SK-N-SH (cell line): ENCODE results near the gene CISD2. TPM values are rescaled to one million over a fixed set of nuclear protein-coding genes. Genes with fewer than 3 reads are reported as not detected.

Experiments
- CTCF ChIA-PET: fragments of 300-600, 350-600 bp; formaldehyde crosslinking; extraction: SDS; loops from one replicate; lab custom pipeline; 2021; lab: Yijun Ruan, JAX
- POLR2A ChIA-PET: fragments of 350-600 bp; sonication (Branson Sonifier 250); formaldehyde crosslinking; extraction: SDS; loops from one replicate; lab custom pipeline; 2020; ENCODE audit warnings: antibody characterized with exemption, inconsistent platforms; lab: Yijun Ruan, JAX
- DNase-seq: peaks from one replicate; pipeline ENCODE4 v3.0.0; 2012
- H2AFZ ChIP-seq: fragments of 200-600 bp; sonication (generic); 2 replicates; pipeline ENCODE4 v1.8.1; 2016; ENCODE audit warnings: antibody characterized with exemption, mild to moderate bottlenecking, low read depth
- H3F3A ChIP-seq: fragments of 200-600 bp; sonication (generic); replicated peaks from 2 replicates; pipeline ENCODE3; 2016; ENCODE audit warnings: antibody characterized with exemption, mild to moderate bottlenecking; ENCODE audit not compliant: insufficient read depth
- H3K27ac ChIP-seq, 2 experiments: fragments of 200-500 bp in 1 of 2; fragments of 200-600 bp in 1 of 2; sonication (Bioruptor generic) in 1 of 2; sonication (generic), shearing (Covaris generic) in 1 of 2; 2 replicates each; pipeline versions ENCODE4 v1.5.1 to v1.6.1; 2014 to 2016; ENCODE audit warnings: low read depth in 2 of 2, inconsistent platforms in 1 of 2, low read length in 1 of 2, mild to moderate bottlenecking in 1 of 2, mixed read lengths in 1 of 2
- H3K27me3 ChIP-seq: fragments of 200-600 bp; sonication (generic), shearing (Covaris generic); 2 replicates; pipeline ENCODE4 v1.6.1; 2016; ENCODE audit warnings: mixed run types; ENCODE audit not compliant: insufficient read depth
- H3K36me3 ChIP-seq, 2 experiments: fragments of 200-500 bp in 1 of 2; fragments of 200-600 bp in 1 of 2; sonication (Bioruptor generic) in 1 of 2; sonication (generic) in 1 of 2; replicated peaks in 1 of 2; 2 replicates each; pipeline versions ENCODE3 to v1.5.1; 2014 to 2016; ENCODE audit warnings: low read length in 1 of 2, mild to moderate bottlenecking in 1 of 2; ENCODE audit not compliant: insufficient read depth in 2 of 2, control insufficient read depth in 1 of 2
- H3K4me1 ChIP-seq, 2 experiments: fragments of 200-500 bp in 1 of 2; fragments of 200-600 bp in 1 of 2; sonication (Bioruptor generic) in 1 of 2; sonication (generic), shearing (Covaris generic) in 1 of 2; 2 replicates each; pipeline versions ENCODE4 v1.5.1 to v1.6.1; 2014 to 2016; ENCODE audit warnings: low read depth in 1 of 2, low read length in 1 of 2, mixed run types in 1 of 2; ENCODE audit not compliant: insufficient read depth in 2 of 2, control insufficient read depth in 1 of 2
- H3K4me2 ChIP-seq: fragments of 200-600 bp; sonication (generic), shearing (Covaris generic); 2 replicates; pipeline ENCODE4 v1.6.1; 2017; ENCODE audit warnings: mixed run types
- H3K4me3 ChIP-seq, 2 experiments: fragments of 200-500 bp in 1 of 2; fragments of 200-600 bp in 1 of 2; sonication (Bioruptor generic) in 1 of 2; sonication (generic), shearing (Covaris generic) in 1 of 2; 2 replicates each; pipeline versions ENCODE4 v1.5.1 to v1.8.1; 2014 to 2016; ENCODE audit warnings: low read depth in 2 of 2, inconsistent platforms in 1 of 2, low read length in 1 of 2, mild to moderate bottlenecking in 1 of 2, mixed read lengths in 1 of 2, moderate library complexity in 1 of 2
- H3K79me2 ChIP-seq: fragments of 200-600 bp; sonication (generic); 2 replicates; pipeline ENCODE4 v1.8.1; 2017; ENCODE audit warnings: mild to moderate bottlenecking; ENCODE audit not compliant: insufficient read depth
- H3K9ac ChIP-seq: fragments of 200-600 bp; sonication (generic); 2 replicates; pipeline ENCODE4 v1.6.1; 2017; ENCODE audit warnings: mixed run types
- H3K9me2 ChIP-seq: fragments of 200-600 bp; sonication (generic); 2 replicates; pipeline ENCODE4 v1.6.1; 2017; ENCODE audit warnings: mixed run types
- H3K9me3 ChIP-seq: fragments of 200-600 bp; sonication (generic); 2 replicates; pipeline ENCODE4 v1.6.1; 2017; ENCODE audit warnings: mixed run types, mild to moderate bottlenecking, moderate library complexity
- H4K20me1 ChIP-seq: fragments of 200-600 bp; sonication (generic); 2 replicates; pipeline ENCODE4 v1.6.1; 2017; ENCODE audit warnings: mild to moderate bottlenecking, mixed run types; ENCODE audit not compliant: insufficient read depth
- CHD2 ChIP-seq: fragments of 150-350 bp; IDR thresholded peaks from 2 replicates; pipeline ENCODE4 v1.6.1; 2018; ENCODE audit warnings: low read length; ENCODE audit not compliant: partially characterized antibody
- ELF1 ChIP-seq: IDR thresholded peaks from 2 replicates; pipeline ENCODE4 v1.4.0; 2012
- EP300 ChIP-seq, 2 experiments: IDR thresholded peaks; 2 replicates each; pipeline versions ENCODE4 v1.4.0 to v1.6.1; 2012; ENCODE audit warnings: borderline replicate concordance in 1 of 2, low read depth in 1 of 2, low read length in 1 of 2
- FOSL2 ChIP-seq: IDR thresholded peaks from 2 replicates; pipeline ENCODE4 v1.4.0; 2012; ENCODE audit warnings: low read depth, mild to moderate bottlenecking, moderate library complexity, borderline replicate concordance
- FOXJ3 ChIP-seq: sonication (generic); formaldehyde crosslinking; IDR thresholded peaks from 2 replicates; pipeline ENCODE4 v1.5.1; 2020; ENCODE audit warnings: mild to moderate bottlenecking, missing genetic modification reagents
- FOXM1 ChIP-seq: IDR thresholded peaks from 2 replicates; pipeline ENCODE4 v1.4.0; 2012; ENCODE audit warnings: low read depth, mild to moderate bottlenecking
- GABPA ChIP-seq: IDR thresholded peaks from 2 replicates; pipeline ENCODE4 v1.4.0; 2012; ENCODE audit warnings: low read depth, mild to moderate bottlenecking
- GATA2 ChIP-seq: sonication (generic); formaldehyde crosslinking; IDR thresholded peaks from 2 replicates; pipeline ENCODE4 v1.5.0; 2020; ENCODE audit warnings: mild to moderate bottlenecking, missing genetic modification reagents
- MEF2A ChIP-seq: IDR thresholded peaks from 2 replicates; pipeline ENCODE4 v1.4.0; 2012; ENCODE audit warnings: low read depth, borderline replicate concordance
- NFIC ChIP-seq: IDR thresholded peaks from 2 replicates; pipeline ENCODE4 v1.4.0; 2012; ENCODE audit warnings: borderline replicate concordance
- POLR2AphosphoS5 ChIP-seq: IDR thresholded peaks from 2 replicates; pipeline ENCODE4 v1.6.1; 2012; ENCODE audit warnings: low read depth, low read length
- RFX5 ChIP-seq: IDR thresholded peaks from 2 replicates; pipeline ENCODE4 v1.6.1; 2012; ENCODE audit warnings: mild to moderate bottlenecking, improper control_type of control experiment, low read length
- TAF1 ChIP-seq: IDR thresholded peaks from 2 replicates; pipeline ENCODE4 v1.6.1; 2012; ENCODE audit warnings: low read depth, mild to moderate bottlenecking, low read length, moderate library complexity, borderline replicate concordance
- TCF12 ChIP-seq: IDR thresholded peaks from 2 replicates; pipeline ENCODE4 v1.4.0; 2012
- YY1 ChIP-seq: IDR thresholded peaks from 2 replicates; pipeline ENCODE4 v1.4.0; 2012; ENCODE audit warnings: low read depth, mild to moderate bottlenecking
- WGBS: methylation state at CpG from one replicate; pipeline ENCODE4 v1.1.6; 2017; ENCODE audit warnings: low lambda C conversion rate; 5-methylcytosine and 5-hydroxymethylcytosine counted together
- polyA plus RNA-seq, 3 experiments: library from polyadenylated mRNA; depleted of rRNA; stranded (reverse); fragments of >200 nt; gene quantifications; 2 replicates each; pipeline ENCODE4 v1.2.3, GENCODE V29; 2012
- TF ChIP-seq, protein P1 (sequence below): IDR thresholded peaks from 2 replicates; pipeline ENCODE4 v1.4.0; 2012; ENCODE audit warnings: low read depth, borderline replicate concordance
- TF ChIP-seq, protein P2 (sequence below): fragments of 150-350 bp; IDR thresholded peaks from 2 replicates; pipeline ENCODE4 v1.6.1; 2017; ENCODE audit warnings: antibody characterized with exemption, low read length, low read depth, borderline replicate concordance
- TF ChIP-seq, protein P3 (sequence below): IDR thresholded peaks from 2 replicates; pipeline ENCODE4 v1.6.1; 2012; ENCODE audit warnings: mild to moderate bottlenecking, low read depth, low read length, moderate library complexity

Gene CISD2
- polyA plus RNA-seq, 1 of the 3 experiments (the other 2 are of a cell fraction), result 21.4 TPM

DNA sequence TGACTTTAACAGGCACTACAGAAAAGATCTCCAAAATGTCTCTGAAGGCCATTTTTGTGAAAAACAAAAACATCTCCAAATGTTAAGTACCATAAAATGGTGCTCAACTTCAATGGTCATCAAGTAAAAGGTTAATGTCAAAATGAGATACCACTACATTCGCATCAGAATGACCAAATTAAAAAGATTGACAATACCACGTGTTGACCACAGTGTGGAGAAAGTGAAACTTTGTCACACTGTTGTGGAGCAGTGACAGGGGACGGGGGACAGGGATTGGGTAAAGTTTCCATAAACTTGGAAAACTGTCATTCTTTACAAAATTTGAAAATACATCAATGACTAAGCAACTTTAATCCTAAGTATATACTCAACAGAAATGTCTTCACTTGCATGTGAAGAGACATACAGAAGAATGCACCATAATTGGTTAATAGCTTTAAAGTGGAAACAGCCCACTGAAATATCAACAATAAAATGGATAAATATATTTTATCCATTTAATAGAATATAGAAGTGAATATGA lies 19.1 kb upstream of the CISD2 start (continued):
- TF ChIP-seq, protein P1, sequence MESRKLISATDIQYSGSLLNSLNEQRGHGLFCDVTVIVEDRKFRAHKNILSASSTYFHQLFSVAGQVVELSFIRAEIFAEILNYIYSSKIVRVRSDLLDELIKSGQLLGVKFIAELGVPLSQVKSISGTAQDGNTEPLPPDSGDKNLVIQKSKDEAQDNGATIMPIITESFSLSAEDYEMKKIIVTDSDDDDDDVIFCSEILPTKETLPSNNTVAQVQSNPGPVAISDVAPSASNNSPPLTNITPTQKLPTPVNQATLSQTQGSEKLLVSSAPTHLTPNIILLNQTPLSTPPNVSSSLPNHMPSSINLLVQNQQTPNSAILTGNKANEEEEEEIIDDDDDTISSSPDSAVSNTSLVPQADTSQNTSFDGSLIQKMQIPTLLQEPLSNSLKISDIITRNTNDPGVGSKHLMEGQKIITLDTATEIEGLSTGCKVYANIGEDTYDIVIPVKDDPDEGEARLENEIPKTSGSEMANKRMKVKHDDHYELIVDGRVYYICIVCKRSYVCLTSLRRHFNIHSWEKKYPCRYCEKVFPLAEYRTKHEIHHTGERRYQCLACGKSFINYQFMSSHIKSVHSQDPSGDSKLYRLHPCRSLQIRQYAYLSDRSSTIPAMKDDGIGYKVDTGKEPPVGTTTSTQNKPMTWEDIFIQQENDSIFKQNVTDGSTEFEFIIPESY, result no peak
- TF ChIP-seq TAF1 (no peak), FOXJ3 (CRISPR knock-in tag) (no peak), FOXM1 (no peak)
- TF ChIP-seq, protein P2, sequence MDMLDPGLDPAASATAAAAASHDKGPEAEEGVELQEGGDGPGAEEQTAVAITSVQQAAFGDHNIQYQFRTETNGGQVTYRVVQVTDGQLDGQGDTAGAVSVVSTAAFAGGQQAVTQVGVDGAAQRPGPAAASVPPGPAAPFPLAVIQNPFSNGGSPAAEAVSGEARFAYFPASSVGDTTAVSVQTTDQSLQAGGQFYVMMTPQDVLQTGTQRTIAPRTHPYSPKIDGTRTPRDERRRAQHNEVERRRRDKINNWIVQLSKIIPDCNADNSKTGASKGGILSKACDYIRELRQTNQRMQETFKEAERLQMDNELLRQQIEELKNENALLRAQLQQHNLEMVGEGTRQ, result no peak

DNA sequence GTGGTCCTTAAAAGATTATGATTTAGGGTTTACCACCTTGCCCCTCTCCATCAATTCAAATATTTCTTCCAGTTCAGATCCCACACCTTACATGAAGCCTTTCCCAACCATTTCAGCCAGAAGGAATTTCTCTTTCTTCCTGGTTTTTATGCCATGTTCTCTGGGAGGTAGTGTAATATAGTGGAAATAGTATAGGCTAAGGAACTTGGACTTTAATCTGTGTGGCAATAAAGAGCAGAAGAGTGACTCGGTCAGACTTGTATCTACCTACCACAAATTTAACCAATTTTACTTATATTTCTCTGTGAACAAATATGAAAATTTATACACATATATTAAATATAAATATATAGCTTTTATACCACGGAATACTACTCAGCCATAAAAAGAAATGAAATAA lies 18.4 kb upstream of the CISD2 start:
- H3K4me2 ChIP-seq, result no peak overlapping the region
- H3K9me2 ChIP-seq, result no peaks in the 10 kb centered on the region
- H3K27ac ChIP-seq, result no peak overlapping the region
- no peaks in the 10 kb centered on the region for H3K36me3 ChIP-seq
- no peak for TF ChIP-seq YY1
- TF ChIP-seq MEF2A, result no peak
- TF ChIP-seq RFX5, result no peak
- TF ChIP-seq NFIC, result no peak
- no peak for TF ChIP-seq CHD2
- TF ChIP-seq TAF1, result no peak
- TF ChIP-seq, protein P3, sequence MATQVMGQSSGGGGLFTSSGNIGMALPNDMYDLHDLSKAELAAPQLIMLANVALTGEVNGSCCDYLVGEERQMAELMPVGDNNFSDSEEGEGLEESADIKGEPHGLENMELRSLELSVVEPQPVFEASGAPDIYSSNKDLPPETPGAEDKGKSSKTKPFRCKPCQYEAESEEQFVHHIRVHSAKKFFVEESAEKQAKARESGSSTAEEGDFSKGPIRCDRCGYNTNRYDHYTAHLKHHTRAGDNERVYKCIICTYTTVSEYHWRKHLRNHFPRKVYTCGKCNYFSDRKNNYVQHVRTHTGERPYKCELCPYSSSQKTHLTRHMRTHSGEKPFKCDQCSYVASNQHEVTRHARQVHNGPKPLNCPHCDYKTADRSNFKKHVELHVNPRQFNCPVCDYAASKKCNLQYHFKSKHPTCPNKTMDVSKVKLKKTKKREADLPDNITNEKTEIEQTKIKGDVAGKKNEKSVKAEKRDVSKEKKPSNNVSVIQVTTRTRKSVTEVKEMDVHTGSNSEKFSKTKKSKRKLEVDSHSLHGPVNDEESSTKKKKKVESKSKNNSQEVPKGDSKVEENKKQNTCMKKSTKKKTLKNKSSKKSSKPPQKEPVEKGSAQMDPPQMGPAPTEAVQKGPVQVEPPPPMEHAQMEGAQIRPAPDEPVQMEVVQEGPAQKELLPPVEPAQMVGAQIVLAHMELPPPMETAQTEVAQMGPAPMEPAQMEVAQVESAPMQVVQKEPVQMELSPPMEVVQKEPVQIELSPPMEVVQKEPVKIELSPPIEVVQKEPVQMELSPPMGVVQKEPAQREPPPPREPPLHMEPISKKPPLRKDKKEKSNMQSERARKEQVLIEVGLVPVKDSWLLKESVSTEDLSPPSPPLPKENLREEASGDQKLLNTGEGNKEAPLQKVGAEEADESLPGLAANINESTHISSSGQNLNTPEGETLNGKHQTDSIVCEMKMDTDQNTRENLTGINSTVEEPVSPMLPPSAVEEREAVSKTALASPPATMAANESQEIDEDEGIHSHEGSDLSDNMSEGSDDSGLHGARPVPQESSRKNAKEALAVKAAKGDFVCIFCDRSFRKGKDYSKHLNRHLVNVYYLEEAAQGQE, result no peak
- TF ChIP-seq GABPA, result no peak
- TF ChIP-seq POLR2AphosphoS5, result no peak
- TF ChIP-seq TCF12, result no peak
- TF ChIP-seq ELF1, result no peak
- TF ChIP-seq EP300 (IDR thresholded peaks at IDR 0.05; ENCODE audit: borderline replicate concordance in 1 of 2, low read depth in 1 of 2, low read length in 1 of 2), result no peak
- TF ChIP-seq, protein P2, result no peak
- TF ChIP-seq, protein P1, result no peak
- no peak for TF ChIP-seq FOSL2
- TF ChIP-seq GATA2 (CRISPR knock-in tag), result no peak
- no peaks in the 10 kb centered on the region for H3K79me2 ChIP-seq
- no peaks in the 10 kb centered on the region for H3F3A ChIP-seq
- POLR2A ChIA-PET, result no interaction called here
- no peak overlapping the region for H2AFZ ChIP-seq
- H4K20me1 ChIP-seq, result no peaks in the 10 kb centered on the region
- CTCF ChIA-PET, result no interaction called here
- H3K9ac ChIP-seq, result no peak overlapping the region
- no peak overlapping the region for H3K4me3 ChIP-seq
- no peaks in the 10 kb centered on the region for H3K4me1 ChIP-seq
- no peaks in the 10 kb centered on the region for H3K27me3 ChIP-seq
- 92% methylated on average over 2 of the region's 2 CpGs for WGBS
- DNase-seq, result no peak
- no peaks in the 10 kb centered on the region for H3K9me3 ChIP-seq
